HuH-7.5 (cell line): ENCODE data around the gene ZNF2.

Experiments
- DNase-seq: peaks from one replicate; pipeline ENCODE4 v3.0.0; 2011; ENCODE audit warnings: low spot score

The ZNF2 gene

GRCh38 chr2:95206096-95206495 is 40.5 kb downstream of the ZNF2 start:
- no peak for DNase-seq

GRCh38 chr2:95207111-95207961 is 41.7 kb downstream of the ZNF2 start, which contains the start of gene ZNF892:
TSS of gene ZNF892 (plus strand) at chr2:95207521. CDS start at chr2:95207816, 295 bp downstream.
- peak; percentile 87 for DNase-seq

DNA sequence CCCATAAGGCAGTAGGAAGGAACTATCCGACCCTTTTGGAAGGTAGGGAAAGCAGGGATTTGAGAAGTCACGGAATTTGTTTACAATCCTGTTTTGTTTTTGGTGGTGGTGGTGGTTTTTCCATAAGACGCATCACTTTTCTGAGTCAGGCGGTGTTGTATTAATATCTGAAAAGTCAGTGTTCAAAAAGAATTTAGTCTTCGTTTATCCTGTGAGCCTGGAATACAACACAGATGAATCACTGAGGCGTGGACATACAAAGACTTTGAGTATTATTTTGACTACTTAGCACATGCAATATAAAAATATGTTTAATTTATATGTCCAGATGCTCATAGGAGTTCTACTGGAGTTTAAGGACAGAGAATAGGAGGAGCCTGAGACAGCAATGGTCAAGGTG is 42.5 kb downstream of the ZNF2 start:
- no peak for DNase-seq

DNA sequence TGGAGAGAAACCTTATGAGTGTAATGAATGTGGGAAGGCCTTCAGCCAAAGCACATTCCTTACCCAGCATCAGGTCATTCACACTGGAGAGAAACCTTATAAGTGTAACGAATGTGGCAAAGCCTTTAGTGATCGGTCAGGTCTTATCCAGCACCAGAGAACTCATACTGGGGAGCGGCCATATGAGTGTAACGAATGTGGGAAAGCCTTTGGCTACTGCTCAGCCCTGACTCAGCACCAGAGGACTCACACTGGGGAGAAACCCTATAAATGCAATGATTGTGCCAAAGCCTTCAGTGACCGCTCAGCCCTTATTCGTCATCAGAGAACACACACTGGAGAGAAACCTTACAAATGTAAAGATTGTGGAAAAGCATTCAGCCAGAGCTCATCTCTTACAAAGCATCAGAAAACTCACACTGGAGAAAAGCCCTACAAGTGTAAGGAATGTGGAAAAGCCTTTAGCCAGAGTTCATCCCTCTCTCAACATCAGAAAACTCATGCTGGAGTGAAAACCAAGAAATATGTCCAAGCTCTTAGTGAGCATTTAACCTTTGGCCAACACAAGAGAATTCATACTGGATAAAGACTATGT is 49.5 kb downstream of the ZNF2 start:
- no peak for DNase-seq

DNA sequence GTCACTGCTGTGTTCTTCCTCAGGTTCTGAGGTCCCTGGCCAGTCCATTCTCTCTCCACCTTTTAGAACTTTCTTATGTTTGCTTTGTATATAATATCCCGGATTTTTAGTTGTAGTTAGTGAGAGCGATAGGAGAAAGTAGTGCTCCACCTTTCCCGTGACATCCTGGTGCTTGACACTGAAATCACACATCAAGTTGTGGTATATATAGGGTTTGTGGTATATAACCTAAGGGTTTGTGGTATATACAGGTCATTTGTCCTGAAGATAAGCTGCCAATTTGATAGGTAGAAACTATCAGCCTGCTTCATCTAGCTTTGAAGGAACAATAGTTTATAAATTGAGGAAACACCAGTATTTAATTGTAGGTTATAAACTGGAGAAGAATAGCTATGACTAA is 54.8 kb downstream of the ZNF2 start:
- DNase-seq = no peak

- no peak for DNase-seq
These were observed 60.0 kb downstream of the ZNF2 start for GRCh38 chr2:95225658-95226057.

GRCh38 chr2:95231723-95232122 is 66.1 kb downstream of the ZNF2 start:
- peak; percentile 58 for DNase-seq

DNA sequence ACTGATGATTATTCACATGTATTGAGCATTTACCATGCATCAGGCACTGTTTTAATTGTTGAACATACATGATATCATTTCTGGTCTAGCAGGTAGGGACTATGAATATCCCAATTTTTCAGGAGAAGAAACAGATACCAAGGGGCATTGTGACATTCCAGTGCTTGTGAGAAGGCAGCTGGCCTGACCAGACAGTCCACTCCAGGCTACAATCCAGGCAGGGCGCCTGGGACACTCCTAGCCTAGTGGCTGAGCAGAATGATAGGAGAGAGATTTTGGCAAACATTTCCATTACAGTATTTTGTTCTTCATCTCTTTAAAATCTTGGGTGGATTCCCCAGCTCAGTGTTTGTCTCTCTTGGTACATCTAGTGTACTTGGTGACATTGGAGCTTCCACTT is 66.6 kb downstream of the ZNF2 start:
- DNase-seq = no peak
